Muscle layer of duodenum (tissue), 2 donors: ENCODE results near the gene DNAJC16.
"Not testable (repeated sequence)": the region's sequence is repeated elsewhere in the genome, so short reads cannot be mapped to it uniquely, and the experiment has no call there.

Source experiments
- H3K27ac ChIP-seq: one replicate; pipeline ENCODE4 v1.7.0; 2013; ENCODE audit warnings: mild to moderate bottlenecking, low read length
- H3K27me3 ChIP-seq: one replicate; pipeline ENCODE4 v1.7.0; 2013; ENCODE audit warnings: low read depth, mild to moderate bottlenecking, control low read depth, low read length
- H3K36me3 ChIP-seq, 2 donors: one replicate each; pipeline ENCODE4 v1.7.0; 2013; ENCODE audit warnings: low read length in 2 of 2, control low read depth in 1 of 2, mild to moderate bottlenecking in 1 of 2; ENCODE audit not compliant: insufficient read depth in 2 of 2, control insufficient read depth in 1 of 2
- H3K4me1 ChIP-seq, 2 donors: one replicate each; pipeline ENCODE4 v1.7.0; 2013; ENCODE audit warnings: low read length in 2 of 2, mild to moderate bottlenecking in 2 of 2, control low read depth in 1 of 2, moderate library complexity in 1 of 2; ENCODE audit not compliant: insufficient read depth in 2 of 2, control insufficient read depth in 1 of 2
- H3K4me3 ChIP-seq, 2 donors: one replicate each; pipeline ENCODE4 v1.7.0; 2013; ENCODE audit warnings: low read length in 2 of 2, low read depth in 1 of 2, mild to moderate bottlenecking in 1 of 2
- H3K9me3 ChIP-seq, 2 donors: one replicate each; pipeline ENCODE4 v1.7.0; 2013; ENCODE audit warnings: low read length in 2 of 2, control low read depth in 1 of 2, mild to moderate bottlenecking in 1 of 2; ENCODE audit not compliant: control insufficient read depth in 1 of 2
- donor health status: healthy.

The DNAJC16 gene

DNA sequence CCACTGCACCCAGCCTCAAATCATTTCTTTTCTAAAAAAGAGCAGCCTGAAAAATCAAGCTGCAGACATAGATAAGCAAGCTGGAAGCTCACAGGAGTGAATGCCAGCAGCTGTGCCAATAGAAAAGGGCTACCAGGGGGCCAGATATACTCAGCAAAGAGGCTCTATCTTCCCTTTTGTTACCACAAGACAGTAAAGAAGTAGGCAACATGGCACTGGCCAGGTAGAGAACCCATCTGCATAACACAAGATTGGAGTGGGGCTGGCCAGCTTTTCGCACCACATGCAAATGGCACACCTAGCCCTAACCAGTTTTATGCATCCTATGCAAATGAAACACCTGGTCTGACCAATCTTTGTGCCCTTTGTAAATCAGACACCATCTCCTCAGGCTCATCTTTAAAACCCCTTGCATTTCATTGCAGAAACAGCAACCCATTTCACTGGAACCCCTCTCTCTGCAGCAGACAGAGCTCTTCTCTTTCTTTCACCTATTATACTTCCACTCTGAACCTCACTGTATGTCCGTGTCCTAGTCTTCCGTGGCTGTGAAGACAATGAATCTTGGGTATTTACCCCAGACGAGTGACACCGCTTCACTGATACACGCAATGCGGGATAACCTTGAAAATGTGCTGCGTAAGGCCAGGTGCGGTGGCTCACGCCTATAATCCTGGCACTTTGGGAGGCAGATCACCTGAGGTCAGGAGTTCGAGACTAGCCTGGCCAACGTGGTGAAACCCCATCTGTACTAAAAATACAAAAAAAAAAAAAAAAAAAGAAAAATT lies 17.8 kb upstream of the DNAJC16 start:
- no peak overlapping the region for H3K4me3 ChIP-seq
- H3K36me3 ChIP-seq, result peaks cover 20 to 36% of the 10 kb centered on the region in 2 donors
- no peaks in the 10 kb centered on the region for H3K27me3 ChIP-seq
- no peaks in the 10 kb centered on the region for H3K9me3 ChIP-seq
- H3K27ac ChIP-seq, result no peak overlapping the region
- no peaks in the 10 kb centered on the region for H3K4me1 ChIP-seq

DNA sequence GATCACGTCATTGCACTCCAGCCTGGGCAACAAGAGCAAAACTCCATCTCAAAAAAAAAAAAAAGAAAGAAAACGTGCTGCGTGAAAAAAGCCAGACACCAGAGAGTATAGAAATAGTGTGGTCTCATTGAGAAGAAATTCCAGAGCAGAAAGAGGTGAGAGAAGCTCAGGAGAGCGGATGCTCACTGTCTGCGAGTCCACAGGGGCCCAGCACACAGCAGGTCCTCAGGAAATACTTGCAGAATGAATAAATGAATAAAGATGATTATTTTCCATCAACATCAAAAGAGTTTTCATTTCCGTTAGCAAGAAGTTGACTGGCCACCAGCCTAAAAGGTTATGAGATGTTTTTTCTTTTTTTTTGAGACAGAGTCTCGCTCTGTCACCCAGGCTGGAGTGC lies 17.1 kb upstream of the DNAJC16 start:
- Histone ChIP-seq H3K4me1 (no peaks in the 10 kb centered on the region), H3K27me3 (no peaks in the 10 kb centered on the region), H3K27ac (no peak overlapping the region), H3K9me3 (no peaks in the 10 kb centered on the region), H3K36me3 (peaks cover 20 to 29% of the 10 kb centered on the region in 2 donors), H3K4me3 (no peak overlapping the region)

DNA sequence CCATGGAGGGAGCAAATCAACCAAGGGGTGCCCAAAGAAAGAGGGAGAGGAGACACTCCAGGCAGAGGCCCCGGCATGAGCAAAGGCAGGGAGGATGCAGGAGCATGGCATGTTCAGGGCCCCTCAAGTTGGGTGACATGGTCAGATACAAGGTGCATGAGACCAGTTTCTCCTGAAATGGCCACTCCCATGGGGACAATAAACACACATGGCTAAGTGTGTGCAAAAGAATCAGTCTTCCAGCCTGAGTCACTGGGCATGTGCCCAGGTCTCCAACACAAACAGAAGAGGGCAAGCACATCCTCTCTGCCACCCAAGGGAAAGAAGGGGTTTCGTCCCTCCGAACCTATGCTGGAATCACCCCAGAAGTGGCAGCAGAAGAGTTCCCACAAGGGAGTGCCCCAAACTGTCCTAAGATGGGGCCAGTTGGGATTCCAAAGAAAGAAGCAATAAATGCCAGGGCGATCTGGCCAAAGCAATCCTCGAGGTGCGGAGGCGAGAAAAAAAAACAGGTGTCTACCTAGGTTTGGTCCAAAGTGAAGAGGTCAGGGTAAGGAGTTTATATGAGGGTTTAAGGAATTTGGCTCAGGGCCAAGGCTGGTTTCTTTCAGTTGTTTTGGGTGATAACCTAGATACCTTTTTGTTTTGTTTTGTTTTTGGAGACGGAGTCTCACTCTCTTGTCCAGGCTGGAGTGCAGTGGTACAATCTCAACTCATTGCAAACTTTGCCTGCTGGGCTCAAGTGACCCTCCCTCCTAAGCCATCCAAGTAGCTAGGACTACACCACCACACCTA lies 15.8 kb upstream of the DNAJC16 start:
- Histone ChIP-seq H3K4me3 (no peak overlapping the region), H3K27me3 (no peaks in the 10 kb centered on the region), H3K9me3 (no peaks in the 10 kb centered on the region), H3K27ac (no peak overlapping the region), H3K4me1 (no peaks in the 10 kb centered on the region), H3K36me3 (peaks cover 9 to 17% of the 10 kb centered on the region in 2 donors)

DNA sequence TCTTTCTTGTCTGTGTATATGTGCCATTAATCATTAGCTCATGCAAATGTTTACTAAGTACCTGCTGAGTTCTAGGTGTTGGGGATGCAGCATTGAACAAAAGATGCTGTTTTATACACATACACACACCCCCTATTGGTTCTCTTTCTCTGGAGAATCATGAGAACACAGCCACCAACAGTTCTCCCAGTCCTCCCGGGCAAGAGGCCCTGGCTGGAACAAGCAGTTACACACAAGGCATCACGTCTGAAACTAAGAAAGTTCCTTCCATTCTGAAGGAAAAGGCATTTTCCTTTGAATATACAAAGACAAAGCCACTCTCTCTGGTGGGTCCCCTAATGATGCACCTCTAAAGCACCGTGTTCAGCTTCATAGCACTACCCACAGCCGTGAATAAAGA lies 13.5 kb upstream of the DNAJC16 start:
- Histone ChIP-seq H3K27me3 (no peaks in the 10 kb centered on the region), H3K4me3 (no peak overlapping the region), H3K27ac (no peak overlapping the region), H3K9me3 (no peaks in the 10 kb centered on the region), H3K36me3 (peaks cover 12 to 20% of the 10 kb centered on the region in 2 donors), H3K4me1 (no peaks in the 10 kb centered on the region)

DNA sequence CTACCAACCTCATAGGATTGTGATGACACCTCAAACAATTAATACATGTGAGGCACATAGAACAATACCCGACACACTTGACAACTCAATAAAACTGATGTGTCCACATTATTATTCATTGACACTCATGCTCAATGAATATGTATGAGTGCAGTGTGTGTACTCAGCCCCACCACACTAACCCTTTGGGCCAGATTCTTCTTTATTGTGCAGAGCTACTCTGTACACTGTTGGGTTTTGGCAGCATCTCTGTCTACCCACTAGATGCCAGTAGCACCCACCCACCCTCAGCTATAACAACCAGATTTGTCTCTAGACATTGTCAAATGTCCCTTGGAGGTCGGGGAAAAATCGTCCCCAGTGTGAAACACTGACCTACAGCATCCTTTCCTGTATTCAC lies 12.7 kb upstream of the DNAJC16 start:
- Histone ChIP-seq H3K27ac (no peak overlapping the region), H3K4me3 (no peak overlapping the region), H3K4me1 (no peaks in the 10 kb centered on the region), H3K27me3 (no peaks in the 10 kb centered on the region), H3K36me3 (peaks cover 12 to 20% of the 10 kb centered on the region in 2 donors), H3K9me3 (no peaks in the 10 kb centered on the region)

DNA sequence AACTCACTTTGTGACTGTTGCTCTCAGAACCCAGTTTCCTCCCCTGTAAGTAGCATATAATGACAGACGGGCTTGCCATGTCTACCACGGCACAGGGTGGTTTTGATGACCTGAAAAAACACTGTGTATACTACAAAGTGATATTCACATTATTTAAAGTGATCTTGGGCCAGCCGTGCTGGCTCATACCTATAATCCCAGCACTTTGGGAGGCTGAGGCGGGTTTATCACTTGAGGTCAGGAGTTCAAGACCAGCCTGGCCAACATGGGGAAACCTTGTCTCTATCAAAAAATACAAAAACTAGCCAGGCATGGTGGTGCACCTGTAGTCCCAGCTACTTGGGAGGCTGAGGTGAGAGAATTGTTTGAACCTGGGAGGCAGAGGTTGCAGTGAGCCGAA lies 12.1 kb upstream of the DNAJC16 start:
- H3K9me3 ChIP-seq, H3K4me1 ChIP-seq, H3K27ac ChIP-seq, H3K4me3 ChIP-seq, H3K27me3 ChIP-seq: not testable (repeated sequence)
- H3K36me3 ChIP-seq, result peaks cover 12 to 20% of the 10 kb centered on the region in 2 donors

DNA sequence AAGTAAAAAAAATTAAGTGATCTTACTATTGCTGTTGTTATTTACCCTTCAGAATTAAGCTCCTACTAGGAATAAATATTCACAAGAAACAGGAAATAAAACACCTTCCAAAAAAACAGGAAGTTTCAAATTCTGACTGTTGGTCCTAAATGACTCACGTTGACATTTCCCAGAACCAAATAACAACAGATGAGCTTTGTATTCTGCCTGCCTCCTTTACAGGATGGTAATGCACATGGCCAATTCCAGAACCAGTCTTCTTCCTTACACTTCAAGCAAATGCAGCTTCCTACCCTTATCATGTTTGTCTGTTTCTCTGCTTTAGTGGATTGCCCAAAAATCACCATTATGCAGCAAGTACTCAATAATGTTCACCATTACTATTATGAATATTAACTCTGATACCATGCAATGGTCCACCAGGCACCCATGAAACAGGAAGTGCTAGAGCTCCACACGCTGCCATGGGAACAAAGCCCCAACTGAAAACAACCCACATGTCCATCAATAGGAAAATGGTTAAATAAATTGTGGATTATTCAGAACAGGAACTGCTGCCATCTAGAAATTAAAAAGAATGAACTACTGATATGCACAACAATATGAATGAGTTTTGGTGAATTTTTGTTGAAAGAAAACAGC lies 11.5 kb upstream of the DNAJC16 start:
- Histone ChIP-seq H3K4me3 (no peak overlapping the region), H3K9me3 (no peaks in the 10 kb centered on the region), H3K27ac (no peak overlapping the region), H3K36me3 (peaks cover 12 to 20% of the 10 kb centered on the region in 2 donors), H3K4me1 (no peaks in the 10 kb centered on the region), H3K27me3 (no peaks in the 10 kb centered on the region)

DNA sequence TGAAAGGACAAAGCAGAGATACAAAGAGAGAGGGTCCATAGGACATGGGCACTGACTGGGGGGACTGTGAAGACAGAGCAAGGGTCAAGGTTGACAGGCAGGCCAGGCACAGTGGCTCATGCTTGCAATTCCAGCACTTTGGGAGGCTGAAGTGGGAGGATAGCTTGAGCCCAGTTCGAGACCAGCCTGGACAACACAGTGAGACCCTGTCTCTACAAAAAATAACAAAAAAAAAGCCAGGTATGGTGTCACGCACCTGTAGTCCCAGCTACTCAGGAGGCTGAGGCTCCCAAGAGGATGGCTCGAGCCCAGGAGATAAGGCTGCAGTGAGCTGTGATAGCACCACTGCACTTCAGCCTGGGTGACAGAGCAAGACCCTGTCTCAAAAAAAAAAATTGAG lies 7.0 kb upstream of the DNAJC16 start:
- peaks cover 4 to 16% of the 10 kb centered on the region in 2 donors for H3K36me3 ChIP-seq
- no peaks in the 10 kb centered on the region for H3K27me3 ChIP-seq

DNA sequence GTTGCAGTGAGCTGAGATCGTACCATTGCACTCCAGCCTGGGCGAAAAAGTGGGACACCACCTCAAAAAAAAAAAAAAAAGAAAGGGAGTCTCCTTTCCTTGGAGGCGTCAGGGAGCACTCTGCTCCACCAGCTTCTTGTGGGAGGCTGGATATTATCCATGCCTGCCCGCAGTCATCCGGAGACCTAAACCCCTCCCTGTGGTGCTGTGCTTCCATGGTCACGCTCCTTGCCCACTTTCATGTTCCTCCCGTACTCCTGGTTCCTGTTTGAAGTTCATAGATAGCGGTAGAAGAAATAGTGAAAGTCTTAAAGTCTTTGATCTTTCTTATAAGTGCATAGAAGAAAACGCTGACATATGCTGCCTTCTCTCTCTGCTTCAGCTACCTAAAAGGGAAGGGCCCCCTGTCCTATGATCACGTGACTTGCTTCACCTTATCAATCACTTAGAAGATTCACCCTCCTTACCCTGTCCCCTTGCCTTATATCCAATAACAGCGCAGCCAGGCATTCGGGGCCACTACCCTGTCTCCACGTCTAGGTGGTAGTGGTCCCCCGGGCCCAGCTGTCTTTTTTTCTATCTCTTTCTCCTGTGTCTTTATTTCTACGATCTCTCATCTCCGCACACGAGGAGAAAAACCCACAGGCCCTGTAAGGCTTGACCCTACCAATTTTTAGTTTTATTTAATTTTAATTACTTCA lies 5.3 kb upstream of the DNAJC16 start:
- not testable (repeated sequence) for H3K4me3 ChIP-seq, H3K27ac ChIP-seq, H3K27me3 ChIP-seq, H3K9me3 ChIP-seq
- Histone ChIP-seq H3K36me3 (peaks cover 4 to 15% of the 10 kb centered on the region in 2 donors), H3K4me1 (peaks cover 7 to 18% of the 10 kb centered on the region in 2 donors)

More for the DNA sequence above, 7.0 kb upstream of the DNAJC16 start:
- Histone ChIP-seq H3K9me3 (no peaks in the 10 kb centered on the region), H3K27ac (no peak overlapping the region), H3K4me3 (no peak overlapping the region), H3K4me1 (peaks cover 0 to 8% of the 10 kb centered on the region in 2 donors)

DNA sequence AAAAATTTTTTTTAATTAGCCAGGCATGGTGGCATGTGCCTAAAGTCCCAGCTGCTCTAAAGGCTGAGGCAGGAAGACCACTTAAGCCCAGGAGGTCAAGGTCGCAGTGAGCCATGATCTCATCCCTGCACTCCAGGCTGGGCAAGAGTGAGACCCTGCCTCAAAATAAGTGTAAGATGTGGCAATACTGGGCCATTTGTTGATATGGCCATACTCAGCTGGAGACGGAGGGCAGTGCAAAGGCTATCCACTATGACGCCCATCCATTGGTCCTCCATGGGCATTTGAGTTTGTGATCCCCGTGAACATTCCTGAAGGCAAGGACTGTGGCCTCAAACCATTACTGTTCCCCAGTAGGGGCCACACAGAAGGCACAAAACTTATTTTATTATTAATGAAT lies 4.1 kb upstream of the DNAJC16 start:
- H3K27ac ChIP-seq, result no peak overlapping the region

More for the DNA sequence above, 4.1 kb upstream of the DNAJC16 start:
- H3K4me1 ChIP-seq, result peaks cover 7 to 21% of the 10 kb centered on the region in 2 donors
- H3K27me3 ChIP-seq, result no peaks in the 10 kb centered on the region
- no peaks in the 10 kb centered on the region for H3K9me3 ChIP-seq
- no peak overlapping the region for H3K4me3 ChIP-seq
- peaks cover 0 to 3% of the 10 kb centered on the region in 2 donors for H3K36me3 ChIP-seq
